Nephron (organoid): ENCODE data around the gene PMM2.
A peak's percentile ranks its signal among the peaks of the same experiment; 100 is the strongest.

ENCODE experiments used
- H3K27ac Mint-ChIP-seq, 3 experiments: 2 replicates each; pipeline ENCODE4 v1.8.0; 2020; ENCODE audit warnings: mixed read lengths in 3 of 3, mild to moderate bottlenecking in 2 of 3, moderate library complexity in 1 of 3
- H3K27me3 Mint-ChIP-seq: 2 replicates; pipeline ENCODE4 v1.8.0; 2021; ENCODE audit warnings: low read depth, mild to moderate bottlenecking, moderate library complexity, mixed read lengths
- H3K36me3 Mint-ChIP-seq: 2 replicates; pipeline ENCODE4 v1.8.0; 2020; ENCODE audit warnings: low read depth, mixed read lengths
- H3K4me1 Mint-ChIP-seq: 2 replicates; pipeline ENCODE4 v1.8.0; 2020; ENCODE audit warnings: mixed read lengths
- H3K4me3 Mint-ChIP-seq, 3 experiments: 2 replicates each; pipeline ENCODE4 v1.8.0; 2020; ENCODE audit warnings: mild to moderate bottlenecking in 3 of 3, mixed read lengths in 3 of 3, moderate library complexity in 2 of 3
- H3K9me3 Mint-ChIP-seq: 2 replicates; pipeline ENCODE4 v1.8.0; 2020; ENCODE audit warnings: mixed read lengths
- CTCF ChIP-seq, 3 experiments: fragments of 200-600 bp; sonication (generic); IDR thresholded peaks; one replicate each; pipeline ENCODE4 v1.5.0; 2021; ENCODE audit warnings: antibody characterized with exemption in 3 of 3; ENCODE audit not compliant: unreplicated experiment in 3 of 3

Gene PMM2

GRCh38 chr16:8788578-8789172, 9.0 kb upstream of the PMM2 start:
- Mint-ChIP-seq H3K4me1 (no peaks in the 10 kb centered on the region), H3K9me3 (no peaks in the 10 kb centered on the region), H3K27me3 (no peaks in the 10 kb centered on the region), H3K27ac (peak overlapping the region; percentile 55 to 83 (median 76)), H3K4me3 (no peak overlapping the region), H3K36me3 (no peaks in the 10 kb centered on the region)
- no peak for TF ChIP-seq CTCF (IDR thresholded peaks at IDR 0.05; ENCODE audit: unreplicated experiment in 3 of 3)

- H3K4me1 Mint-ChIP-seq, result peaks cover 24% of the 10 kb centered on the region
- TF ChIP-seq CTCF (IDR thresholded peaks at IDR 0.05; ENCODE audit: unreplicated experiment in 3 of 3), result no peak
- no peaks in the 10 kb centered on the region for H3K9me3 Mint-ChIP-seq
- H3K27me3 Mint-ChIP-seq, result no peaks in the 10 kb centered on the region
- H3K36me3 Mint-ChIP-seq, result no peaks in the 10 kb centered on the region
- H3K4me3 Mint-ChIP-seq, result peak overlapping the region in 2 of 3 experiments; percentile 56 to 90
- no peak overlapping the region for H3K27ac Mint-ChIP-seq
Observed at GRCh38 chr16:8795091-8795490, 2.5 kb upstream of the PMM2 start.

DNA sequence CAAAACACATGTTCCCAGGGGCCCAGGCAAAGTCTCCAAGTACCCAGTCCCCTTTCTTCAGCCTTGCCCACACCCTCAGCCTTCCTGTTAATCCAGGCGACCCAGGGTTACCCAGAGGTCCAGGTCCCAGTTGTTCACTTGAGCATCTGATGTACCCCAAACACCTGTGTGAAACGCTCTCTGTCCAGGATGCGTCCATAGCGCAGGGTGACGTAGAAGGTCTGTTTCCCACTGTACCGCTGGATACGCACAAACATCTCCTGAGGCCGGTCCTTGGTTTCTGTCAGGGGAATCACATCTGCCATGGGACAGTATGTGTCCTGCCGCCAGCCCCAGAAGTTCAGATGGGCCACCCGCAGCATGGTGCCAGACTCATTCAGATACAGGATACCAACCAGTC, 1.8 kb upstream of the PMM2 start:
- Mint-ChIP-seq H3K9me3 (no peaks in the 10 kb centered on the region), H3K27ac (no peak overlapping the region), H3K4me3 (peak overlapping the region; percentile 90 to 97 (median 95)), H3K36me3 (no peaks in the 10 kb centered on the region), H3K27me3 (no peaks in the 10 kb centered on the region), H3K4me1 (peaks cover 24% of the 10 kb centered on the region)
- no peak for TF ChIP-seq CTCF (IDR thresholded peaks at IDR 0.05; ENCODE audit: unreplicated experiment in 3 of 3)

DNA sequence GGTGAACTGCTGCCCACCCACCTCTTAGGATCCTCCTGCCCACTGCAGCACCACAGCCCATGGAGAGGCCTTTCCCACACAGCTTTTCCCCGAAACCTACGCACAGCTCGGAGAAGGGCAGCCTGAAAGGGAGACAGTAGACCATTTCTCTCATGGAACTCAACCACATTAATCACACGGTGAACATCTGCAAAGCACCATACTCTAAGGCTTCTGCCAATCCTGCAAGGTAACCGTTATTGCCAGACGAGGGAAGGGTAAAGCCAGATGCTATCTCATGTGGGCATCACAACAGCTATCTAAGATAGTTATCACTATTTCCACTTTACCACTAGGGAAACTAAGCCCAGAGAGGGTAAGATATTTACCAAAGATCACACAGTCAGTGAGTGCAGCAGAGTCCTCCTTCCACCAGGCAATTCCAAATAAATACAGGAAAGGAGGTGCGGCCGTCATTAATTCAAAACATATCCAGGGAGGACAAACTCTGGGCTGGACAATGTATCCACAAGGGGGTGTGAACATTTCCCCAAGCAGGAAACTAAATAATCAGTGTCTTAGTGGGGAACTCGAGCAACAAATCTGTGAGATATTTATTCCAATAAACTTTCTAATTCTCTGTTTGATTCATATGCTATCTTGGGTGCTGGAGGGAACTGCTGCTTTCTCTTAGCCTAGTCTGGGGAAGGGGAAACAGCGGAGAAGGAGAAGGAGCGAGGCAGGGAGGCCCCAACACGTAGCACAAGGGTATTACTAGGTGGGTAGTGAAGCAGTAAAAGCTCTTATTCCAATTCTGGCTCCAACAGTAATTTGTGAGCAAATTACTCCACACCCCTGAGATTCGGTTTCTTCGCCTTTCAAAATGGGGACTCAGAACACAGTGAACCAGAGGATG, 923 bp upstream of the PMM2 start:
- TF ChIP-seq CTCF (IDR thresholded peaks at IDR 0.05; ENCODE audit: unreplicated experiment in 3 of 3), result no peak
- peak overlapping the region; percentile 67 to 83 (median 79) for H3K27ac Mint-ChIP-seq
- no peaks in the 10 kb centered on the region for H3K9me3 Mint-ChIP-seq
- no peaks in the 10 kb centered on the region for H3K27me3 Mint-ChIP-seq
- H3K36me3 Mint-ChIP-seq, result peaks cover 3% of the 10 kb centered on the region
- H3K4me1 Mint-ChIP-seq, result peaks cover 24% of the 10 kb centered on the region
- H3K4me3 Mint-ChIP-seq, result peak overlapping the region; percentile 90 to 97 (median 95)

- no peak for TF ChIP-seq CTCF (IDR thresholded peaks at IDR 0.05; ENCODE audit: unreplicated experiment in 3 of 3)
- H3K36me3 Mint-ChIP-seq, result peaks cover 14% of the 10 kb centered on the region
- H3K27me3 Mint-ChIP-seq, result no peaks in the 10 kb centered on the region
- peak overlapping the region; percentile 67 to 83 (median 79) for H3K27ac Mint-ChIP-seq
- peaks cover 24% of the 10 kb centered on the region for H3K4me1 Mint-ChIP-seq
- no peaks in the 10 kb centered on the region for H3K9me3 Mint-ChIP-seq
- peak overlapping the region; percentile 90 to 97 (median 95) for H3K4me3 Mint-ChIP-seq
Observed at GRCh38 chr16:8798174-8798527, 512 bp downstream of the PMM2 start.
